ENCODE results near the gene HDHD5.

The HDHD5 gene

DNA sequence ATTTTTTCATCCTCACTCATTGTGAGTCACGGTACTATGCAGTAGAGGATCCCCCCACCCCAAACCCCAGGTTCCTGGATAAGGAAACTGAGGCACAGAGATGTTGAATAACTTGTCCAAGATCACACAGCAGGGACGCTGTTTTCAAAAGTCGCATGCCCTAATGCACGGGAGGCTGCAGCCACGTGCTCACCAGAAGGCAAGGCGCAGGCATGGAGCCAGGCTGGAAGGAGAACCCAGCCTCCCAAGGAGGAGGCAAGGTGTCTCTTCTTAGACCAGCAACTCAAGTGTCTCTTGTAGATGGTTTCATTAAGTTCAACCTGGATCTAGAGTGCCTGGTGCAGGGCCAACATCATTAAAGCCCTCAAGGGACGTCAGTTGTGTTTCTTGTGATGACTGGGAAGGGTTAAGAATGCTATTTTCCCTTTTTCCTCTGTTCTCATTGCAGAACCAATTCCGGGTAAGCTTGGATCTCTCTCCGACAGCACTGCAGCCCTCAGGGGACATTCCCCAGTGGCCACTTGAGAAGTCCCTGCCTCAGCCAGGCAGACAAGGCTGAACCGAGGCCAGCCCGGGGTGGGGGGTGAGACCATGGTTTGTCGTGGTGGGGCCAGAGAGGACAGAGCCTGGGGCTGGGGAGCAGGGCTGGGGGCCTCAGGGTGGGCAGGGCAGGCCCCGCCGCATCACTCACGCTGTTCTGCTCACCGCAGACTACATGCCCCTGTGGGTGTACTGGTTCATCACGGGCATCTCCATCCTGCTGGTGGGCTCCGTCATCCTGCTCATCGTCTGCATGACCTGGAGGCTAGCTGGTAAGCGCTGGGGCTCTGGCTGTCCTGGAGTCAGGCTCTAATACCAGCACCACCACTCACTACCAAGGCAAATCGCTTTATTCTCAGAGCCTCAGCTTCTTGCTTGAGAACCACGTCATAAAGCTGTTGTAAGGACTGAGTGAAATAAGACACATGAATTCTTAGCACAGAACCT is 53.6 kb downstream of the HDHD5 start:
- no peak for DNase-seq (ENCODE audit: low read depth)

DNA sequence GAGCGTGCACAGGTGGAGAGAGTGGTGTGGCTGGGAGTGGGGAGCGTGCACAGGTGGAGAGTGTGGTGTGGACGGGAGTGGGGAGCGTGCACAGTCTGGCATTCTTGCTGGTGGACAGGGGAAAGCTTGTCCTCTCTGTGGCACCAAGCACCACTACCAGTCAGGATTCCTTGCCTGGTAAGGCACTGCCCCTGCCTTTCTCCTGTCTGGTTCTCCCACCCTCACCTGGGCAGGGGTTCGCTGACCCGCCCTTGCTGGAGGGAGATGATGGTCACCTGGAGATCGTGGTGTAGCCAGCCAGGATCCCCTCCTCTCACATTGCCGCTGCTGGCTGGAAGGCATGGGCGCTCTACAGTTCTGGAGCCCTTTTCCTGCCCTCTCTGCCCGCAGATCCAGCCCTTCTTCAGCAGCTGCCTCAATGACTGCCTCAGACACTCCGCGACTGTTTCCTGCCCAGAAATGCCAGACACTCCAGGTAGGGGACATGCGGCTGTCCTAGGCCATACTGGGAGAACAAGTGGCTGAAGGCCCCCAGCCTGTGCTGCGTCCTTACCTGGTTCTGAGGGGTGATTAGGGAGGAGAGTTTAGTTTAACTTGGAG is 54.6 kb downstream of the HDHD5 start:
- no peak for DNase-seq (ENCODE audit: low read depth)

- no peak for DNase-seq (ENCODE audit: low read depth)
Measured at GRCh38 chr22:17103351-17103750, 55.7 kb downstream of the HDHD5 start.

GRCh38 chr22:17102297-17102667 is 56.8 kb downstream of the HDHD5 start:
- DNase-seq (ENCODE audit: low read depth): no peak

GRCh38 chr22:17101475-17102296 is 57.4 kb downstream of the HDHD5 start:
- DNase-seq (ENCODE audit: low read depth): no peak

DNA sequence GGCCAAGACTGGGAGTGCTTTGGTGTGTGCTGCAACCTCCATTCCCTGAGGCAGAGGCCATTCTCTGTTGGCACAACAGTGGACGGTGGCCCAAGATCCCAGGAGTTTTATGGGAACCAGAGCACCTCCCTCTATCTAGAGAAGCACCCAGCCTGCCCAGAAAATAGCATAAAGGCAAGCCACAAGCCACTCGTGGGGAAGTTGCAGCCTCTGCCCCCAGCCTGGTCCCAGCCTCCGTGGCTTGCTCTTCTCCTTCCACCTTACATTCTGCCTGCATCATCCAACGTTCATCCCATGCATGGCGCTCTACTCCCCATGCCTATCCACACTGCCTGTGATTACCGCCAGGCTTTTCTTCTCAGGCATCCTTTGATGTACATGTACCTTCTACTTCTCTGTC is 58.5 kb downstream of the HDHD5 start:
- DNase-seq (ENCODE audit: low read depth): no peak

- DNase-seq (ENCODE audit: low read depth): no peak
Measured at GRCh38 chr22:17098379-17098819, 60.7 kb downstream of the HDHD5 start.

- no peak for DNase-seq (ENCODE audit: low read depth)
Measured at GRCh38 chr22:17097701-17098100, 61.4 kb downstream of the HDHD5 start.

GRCh38 chr22:17097062-17097461 is 62.0 kb downstream of the HDHD5 start:
- DNase-seq (ENCODE audit: low read depth): no peak

DNA sequence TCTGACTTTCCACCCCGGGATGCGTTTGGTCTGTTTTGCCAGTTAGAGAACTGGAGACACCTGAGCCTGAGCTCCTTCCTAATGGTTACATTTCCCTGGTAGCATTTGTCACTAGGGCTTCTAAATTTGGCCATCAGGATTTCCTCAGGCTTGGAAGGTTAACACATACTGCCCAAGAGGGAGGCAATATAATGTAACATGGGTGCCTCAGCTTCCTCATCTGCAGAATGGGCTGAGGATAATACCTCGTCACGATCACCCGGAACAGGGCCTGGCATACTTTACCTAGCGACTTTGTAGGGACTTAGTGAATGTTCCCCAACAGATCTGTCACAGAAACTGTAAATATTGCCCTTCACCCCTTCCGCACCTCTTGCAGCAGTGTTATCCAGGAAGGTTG is 63.0 kb downstream of the HDHD5 start:
- no peak for DNase-seq (ENCODE audit: low read depth)

DNA sequence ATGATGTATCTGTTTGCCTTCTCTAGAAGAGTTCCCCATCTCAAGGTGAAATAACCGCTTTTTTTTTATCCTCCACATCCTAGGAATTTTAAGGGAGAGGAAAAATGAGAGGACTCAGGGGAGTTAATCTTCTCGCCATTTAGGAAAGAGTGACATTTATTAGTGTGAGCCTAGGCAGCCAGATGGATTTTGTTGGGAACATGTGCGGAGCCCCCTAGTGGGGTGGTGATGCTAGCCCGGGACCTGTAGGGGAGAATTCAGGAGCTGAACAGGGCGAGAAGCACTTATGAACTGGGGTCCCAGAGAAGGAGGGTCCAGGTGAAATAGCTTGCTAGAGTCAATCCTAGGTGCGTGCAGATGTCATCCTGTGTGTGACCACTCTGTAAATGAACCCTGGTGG is 63.5 kb downstream of the HDHD5 start:
- DNase-seq (ENCODE audit: low read depth): no peak

DNA sequence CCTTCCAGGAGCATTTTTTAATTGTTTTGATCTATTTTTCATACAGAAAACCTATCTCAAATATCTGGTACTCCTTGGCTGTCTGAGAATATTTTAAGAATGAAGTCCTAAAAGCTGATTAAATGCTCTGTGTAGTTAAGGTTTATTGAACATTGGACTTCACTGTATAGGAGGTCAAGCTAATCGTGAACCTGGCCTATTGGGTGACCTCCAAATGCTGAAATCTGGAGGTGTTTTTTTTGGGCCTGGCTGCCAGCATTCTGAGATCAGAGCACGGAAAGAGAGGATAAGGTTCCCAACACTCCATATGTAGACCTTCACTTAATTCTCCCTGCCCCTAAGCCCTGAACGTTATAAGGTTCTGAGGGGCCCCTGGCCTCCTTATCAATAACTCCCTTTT is 66.0 kb downstream of the HDHD5 start:
- no peak for DNase-seq (ENCODE audit: low read depth)

DNA sequence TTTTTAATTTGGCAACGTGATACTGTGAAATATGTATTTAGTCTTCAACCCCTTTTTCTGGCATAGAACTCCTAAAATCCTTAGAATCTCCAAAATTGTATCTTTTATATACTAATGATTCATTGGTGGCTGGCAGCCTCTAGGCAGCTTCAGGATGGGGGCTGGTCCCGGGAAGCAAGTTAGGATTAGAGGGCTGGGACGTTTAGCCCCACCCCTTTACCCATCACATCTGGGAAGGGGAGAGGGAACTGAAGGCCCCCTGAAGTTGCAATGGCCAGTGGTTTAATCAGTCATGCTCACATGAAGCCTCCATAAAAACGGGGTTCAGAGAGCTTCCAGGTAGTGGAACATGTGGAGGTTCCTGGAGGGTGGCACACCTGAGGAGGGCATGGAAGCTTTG is 67.2 kb downstream of the HDHD5 start:
- no peak for DNase-seq (ENCODE audit: low read depth)

GRCh38 chr22:17090550-17090949 is 68.5 kb downstream of the HDHD5 start:
- no peak for DNase-seq (ENCODE audit: low read depth)

All from stimulated activated CD8-positive, alpha-beta memory T cell treated with anti-CD3 and anti-CD28 coated beads, Interleukin-7, amount 100 ng/mL, for 24 hours (primary cell).